HG02938 (cell line): ENCODE results near the gene PLD5.
"Not testable (repeated sequence)": the region's sequence is repeated elsewhere in the genome, so short reads cannot be mapped to it uniquely, and the experiment has no call there.

ENCODE experiments used
- ATAC-seq: cut with Tn5 transposase; IDR thresholded peaks from one replicate; pipeline ENCODE4 v1.9.1; 2021; ENCODE audit warnings: mild to moderate bottlenecking, moderate library complexity; ENCODE audit not compliant: unreplicated experiment

PLD5 gene

DNA sequence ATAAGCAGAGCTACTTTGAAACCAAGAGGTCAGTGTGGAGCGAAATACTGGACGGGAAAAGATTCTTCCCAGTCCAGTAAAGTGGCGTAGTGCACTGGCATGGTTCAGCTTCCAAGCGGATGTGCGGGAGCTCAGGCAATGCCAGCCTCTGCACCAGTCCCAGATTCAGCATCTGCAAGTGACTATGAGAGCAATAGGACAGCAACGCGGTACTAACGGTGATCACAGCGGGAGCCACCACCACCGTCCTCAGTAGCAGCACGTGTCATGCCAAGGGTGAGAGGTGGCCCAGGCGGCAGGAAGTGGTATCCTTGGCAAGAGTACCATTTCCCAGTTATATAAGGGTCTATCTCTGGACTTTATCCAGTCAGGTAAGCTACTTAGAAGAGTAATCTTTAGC is 17.8 kb downstream of the PLD5 start:
- ATAC-seq = no peak

- no peak for ATAC-seq
These were observed 35.0 kb downstream of the PLD5 start for GRCh38 chr1:242489545-242489944.

- no peak for ATAC-seq
These were observed 46.6 kb downstream of the PLD5 start for GRCh38 chr1:242477944-242478343.

DNA sequence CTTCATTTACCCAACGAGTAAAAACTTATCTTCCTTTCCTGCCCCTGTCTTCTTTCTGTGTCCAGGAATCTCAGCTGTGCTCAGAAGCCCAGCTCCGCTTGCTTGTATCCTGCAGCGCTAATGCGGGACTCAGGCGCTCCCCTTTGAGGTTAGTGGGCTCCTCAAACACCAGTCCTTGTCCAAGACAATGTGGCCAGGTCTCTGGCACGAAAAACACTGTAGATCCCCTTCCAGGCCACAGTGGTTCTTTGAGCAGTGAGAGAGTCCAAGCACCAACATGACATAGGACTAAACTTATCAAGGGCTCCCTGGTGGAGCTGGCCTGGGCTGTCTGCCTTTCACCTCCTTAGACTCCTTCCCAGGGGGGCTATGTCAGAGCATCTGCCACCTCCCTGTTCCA is 53.7 kb downstream of the PLD5 start:
- no peak for ATAC-seq

- ATAC-seq = no peak
These were observed 55.7 kb downstream of the PLD5 start for GRCh38 chr1:242468784-242469183.

DNA sequence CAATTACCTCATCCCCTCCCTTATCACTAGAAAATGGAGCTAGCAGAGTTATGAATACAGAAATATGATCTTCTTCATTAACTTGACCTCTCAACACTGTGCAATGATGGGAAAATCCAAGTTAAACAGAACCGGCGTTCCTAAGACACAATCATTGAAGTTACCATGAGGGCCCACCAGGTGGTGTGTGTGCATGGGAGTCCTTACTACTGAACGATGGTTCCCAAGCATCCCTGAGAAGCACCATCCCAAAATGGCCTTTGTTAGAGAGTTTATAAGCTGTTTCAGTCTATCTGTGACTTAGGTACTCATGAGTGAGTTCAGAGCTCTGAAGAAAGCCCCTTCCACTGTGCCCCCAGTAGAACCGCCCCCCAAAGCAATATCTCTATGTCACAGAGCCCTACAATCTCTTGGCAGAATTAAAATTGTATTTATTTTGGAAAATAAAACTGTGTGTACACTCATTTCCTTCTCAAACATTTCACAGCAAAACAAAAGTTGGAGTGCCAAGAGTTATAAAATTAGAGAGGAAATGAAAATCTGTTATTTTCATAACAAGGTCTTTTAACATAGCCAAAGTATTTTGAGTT is 56.8 kb downstream of the PLD5 start:
- ATAC-seq = no peak

- ATAC-seq = no peak
These were observed 61.6 kb downstream of the PLD5 start for GRCh38 chr1:242462867-242463266.

DNA sequence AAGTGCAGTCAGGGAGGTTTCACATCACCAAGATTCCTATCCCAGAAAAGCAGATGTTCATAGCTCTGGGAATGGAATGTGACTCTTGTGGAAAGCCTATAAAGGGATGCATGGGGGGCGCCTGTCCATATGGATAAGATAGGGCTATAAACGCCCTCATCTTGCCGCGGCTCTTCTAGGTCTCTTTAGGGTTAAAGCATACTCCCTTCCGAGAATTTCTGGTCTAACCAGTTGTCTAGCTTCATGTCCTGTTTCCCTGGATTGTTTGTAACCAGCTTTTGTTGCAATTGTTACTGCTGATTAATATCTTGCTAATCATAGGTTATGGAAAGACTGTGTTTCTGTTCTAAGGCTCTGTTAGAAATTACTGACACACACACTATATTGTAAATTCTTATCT is 64.8 kb downstream of the PLD5 start:
- ATAC-seq = not testable (repeated sequence)

DNA sequence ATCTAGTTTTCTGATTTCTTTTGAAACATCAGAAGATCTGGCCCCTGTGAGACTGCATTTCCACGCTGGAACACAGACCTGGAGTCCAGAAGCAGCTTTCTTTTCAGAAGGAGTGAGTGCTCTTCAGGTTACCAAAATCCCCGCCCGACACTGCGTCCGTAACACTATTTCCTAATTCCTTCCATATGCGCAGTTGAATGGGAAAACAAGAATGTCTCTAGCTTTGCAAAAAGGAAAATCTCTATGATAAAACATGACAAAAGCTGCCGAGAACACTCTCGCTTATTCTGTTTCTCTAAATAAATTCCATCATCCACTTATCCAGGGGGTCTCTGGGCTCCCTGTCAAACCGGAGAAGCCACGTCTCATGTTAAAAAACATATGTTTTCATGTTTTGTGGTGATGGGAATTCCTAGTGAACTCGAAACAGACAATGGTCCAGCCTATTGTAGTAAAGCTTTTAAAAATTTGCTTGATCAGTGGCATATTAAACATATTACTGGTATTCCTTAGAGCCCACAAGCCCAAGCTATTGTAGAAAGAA is 67.7 kb downstream of the PLD5 start:
- no peak for ATAC-seq

DNA sequence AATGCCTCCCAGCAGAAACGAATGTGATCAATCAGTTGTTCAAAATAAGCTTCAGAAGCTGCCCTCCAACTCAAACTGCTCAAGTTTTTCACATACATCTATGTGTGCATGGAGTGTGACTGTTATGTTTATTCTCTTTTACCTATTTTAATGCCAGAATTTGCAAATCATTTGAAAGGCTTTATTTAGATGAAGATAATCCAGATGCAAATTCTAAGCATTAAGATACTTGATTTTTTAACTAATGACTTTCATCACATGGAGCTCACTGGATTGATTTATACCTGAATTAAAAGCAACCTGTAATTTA is 69.5 kb downstream of the PLD5 start:
- no peak for ATAC-seq

GRCh38 chr1:242454262-242455051 is 70.0 kb downstream of the PLD5 start:
- ATAC-seq = peak; percentile 86

DNA sequence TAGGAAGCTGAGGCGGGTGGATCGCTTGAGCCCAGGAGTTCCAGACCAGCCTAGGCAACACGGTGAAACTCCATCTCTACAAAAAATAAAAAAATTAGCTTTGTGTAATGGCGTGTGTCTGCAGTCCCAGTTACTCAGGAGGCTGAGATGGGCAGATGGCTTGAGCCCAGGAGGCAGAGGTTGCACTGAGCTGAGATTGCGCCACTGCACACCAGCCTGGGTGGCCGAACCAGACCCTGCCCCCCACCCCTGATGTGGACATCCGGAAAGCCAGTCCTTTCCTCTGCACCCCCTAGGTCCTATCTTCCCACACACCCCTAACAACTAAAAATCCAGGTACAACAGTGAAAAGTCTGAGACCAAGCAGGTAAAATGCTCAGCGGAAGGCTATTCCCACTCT is 71.9 kb downstream of the PLD5 start:
- no peak for ATAC-seq

DNA sequence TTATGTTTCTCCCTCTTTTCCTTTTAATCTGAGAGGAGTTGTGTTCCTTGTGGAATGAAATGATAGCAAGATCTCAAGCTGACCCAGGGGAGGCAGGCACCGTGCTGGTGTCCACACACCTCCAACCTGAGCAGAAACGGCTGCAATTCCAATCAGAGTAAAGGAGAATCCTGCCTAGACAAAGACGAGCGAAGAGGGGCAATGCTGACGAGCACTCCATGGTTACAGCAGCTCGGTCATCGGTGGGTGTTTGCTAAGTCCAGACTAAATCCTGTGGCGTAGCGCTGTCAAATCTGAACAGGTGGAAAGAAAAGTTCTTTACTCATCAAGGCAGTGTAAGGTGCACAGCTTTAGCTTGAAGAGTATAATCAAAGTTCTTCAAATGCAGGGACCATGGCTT is 74.8 kb downstream of the PLD5 start:
- ATAC-seq = no peak

DNA sequence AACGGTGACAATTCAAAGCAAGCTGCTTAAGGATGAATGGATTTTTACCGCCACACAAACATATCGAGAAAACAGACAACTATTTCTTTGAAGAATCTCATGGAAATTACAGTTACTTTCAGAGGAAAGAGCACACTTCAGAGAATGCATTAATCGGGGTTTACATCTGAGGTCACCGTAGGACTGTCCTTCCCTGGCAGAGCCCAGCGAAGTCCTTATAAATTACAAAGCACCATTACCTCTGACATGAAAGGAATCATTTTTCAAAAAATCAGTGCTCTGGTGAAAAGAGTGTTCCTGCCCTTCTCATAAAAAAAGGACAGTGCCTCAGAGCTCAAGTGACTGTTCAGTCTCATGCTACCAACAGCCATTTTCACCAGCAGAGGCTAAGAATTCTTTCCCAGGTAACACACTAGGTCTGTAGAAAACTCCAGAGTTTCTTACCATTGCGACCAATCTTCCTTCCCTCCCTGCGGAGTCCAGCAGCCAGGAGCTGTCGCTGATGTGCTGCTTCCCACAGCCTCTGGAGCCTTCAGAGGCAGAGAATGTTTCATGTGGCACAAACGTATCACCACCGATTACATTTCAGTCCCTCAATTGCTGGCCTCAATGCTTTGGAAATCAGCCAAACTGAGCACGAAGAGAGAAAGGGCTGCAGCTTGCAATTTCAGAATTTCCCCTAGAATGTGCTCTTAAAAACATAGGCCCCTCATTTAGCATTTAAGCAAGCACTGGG is 75.4 kb downstream of the PLD5 start:
- ATAC-seq = no peak

GRCh38 chr1:242447689-242448088 is 76.8 kb downstream of the PLD5 start:
- no peak for ATAC-seq

DNA sequence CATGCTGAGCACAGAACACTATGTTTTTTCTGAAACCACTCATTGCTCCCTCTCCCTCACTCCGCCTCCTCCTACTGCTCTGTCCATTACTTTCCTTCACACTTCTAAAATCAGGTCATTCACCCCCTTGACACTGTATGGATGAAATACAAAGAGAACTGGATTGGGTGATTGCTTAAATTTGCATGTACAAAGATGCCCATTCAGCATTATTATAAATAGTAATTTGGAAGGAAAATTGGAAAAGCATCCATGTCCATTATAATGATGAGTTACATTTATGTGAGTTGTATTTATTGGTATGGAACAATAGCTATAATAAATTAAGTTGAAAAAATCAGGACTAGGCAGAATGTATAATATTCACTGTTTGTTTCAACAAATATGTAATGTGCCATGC is 83.7 kb downstream of the PLD5 start:
- no peak for ATAC-seq

DNA sequence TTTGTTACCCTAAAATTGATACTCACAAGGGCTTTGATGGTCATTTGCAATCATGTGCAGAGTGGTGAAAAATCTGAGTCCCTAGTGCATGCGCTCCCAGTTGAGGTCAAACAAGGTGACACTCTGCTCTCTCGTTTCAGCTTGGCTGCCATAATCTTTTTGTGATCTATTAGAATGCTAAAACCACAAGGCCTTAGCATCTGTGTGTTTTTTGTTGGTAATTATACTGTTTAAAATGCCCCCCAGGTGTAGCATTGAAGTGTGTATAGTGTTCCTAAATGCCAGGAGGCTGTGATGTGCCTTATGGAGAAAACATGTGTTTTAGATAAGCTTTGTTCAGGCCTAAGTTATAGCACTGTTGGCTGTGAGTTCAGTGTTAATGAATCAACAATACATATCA is 89.3 kb downstream of the PLD5 start:
- ATAC-seq = no peak

- no peak for ATAC-seq
These were observed 91.9 kb downstream of the PLD5 start for GRCh38 chr1:242432491-242433095.

GRCh38 chr1:242431786-242432185 is 92.7 kb downstream of the PLD5 start:
- ATAC-seq = no peak

GRCh38 chr1:242430956-242431355 is 93.5 kb downstream of the PLD5 start:
- no peak for ATAC-seq

DNA sequence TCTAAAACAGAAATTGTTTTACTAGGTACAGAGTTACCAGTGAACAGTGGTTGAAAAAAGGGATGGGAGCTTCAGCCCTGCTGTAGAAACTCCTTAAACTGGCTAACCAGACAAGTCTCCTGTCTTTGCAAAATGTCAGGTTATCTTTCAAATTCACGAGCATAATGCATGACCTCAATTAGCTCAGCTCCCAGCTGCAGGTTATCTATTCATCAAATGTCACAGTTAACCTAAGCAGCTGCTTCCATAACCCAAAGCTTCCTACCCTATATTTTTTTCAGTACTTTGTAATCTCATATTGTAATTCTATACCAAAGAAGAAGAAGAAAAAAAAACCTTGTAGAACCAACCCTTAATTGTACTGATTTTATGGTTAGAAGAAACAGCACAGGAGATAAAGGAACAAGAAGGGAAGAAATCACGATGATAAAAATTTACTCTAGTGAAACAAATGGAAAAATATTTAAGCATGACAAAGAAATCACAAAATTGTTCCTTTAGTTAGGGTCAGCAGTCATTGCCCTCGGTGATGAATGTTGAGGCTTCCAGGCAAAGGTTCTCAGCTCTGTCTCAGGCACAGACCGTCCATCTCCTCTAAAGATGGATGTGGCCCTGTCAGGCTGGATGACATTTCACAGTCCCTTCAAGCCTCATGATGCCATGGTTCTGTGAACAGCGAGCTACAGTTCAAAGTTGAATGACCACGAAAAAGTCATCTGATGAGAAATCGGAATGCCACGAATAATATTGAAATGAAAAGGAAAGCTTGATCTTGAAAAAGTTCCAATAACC is 95.9 kb downstream of the PLD5 start:
- ATAC-seq = no peak
